GM18505 (cell line): Measurements from ENCODE around the gene NR2C2AP.
A peak's percentile ranks its signal among the peaks of the same experiment; 100 is the strongest.

Source experiments
- ATAC-seq: cut with Tn5 transposase; IDR thresholded peaks from one replicate; pipeline ENCODE4 v1.9.1; 2021; ENCODE audit not compliant: unreplicated experiment
- POLR2A ChIP-seq: IDR thresholded peaks from 4 replicates; pipeline ENCODE4 v1.6.1; 2011; ENCODE audit warnings: borderline replicate concordance; ENCODE audit not compliant: insufficient read depth, insufficient read length; ENCODE audit errors: extremely low read depth

The NR2C2AP gene

GRCh38 chr19:19162495-19162894, 40.7 kb downstream of the NR2C2AP start:
- no peak for TF ChIP-seq POLR2A
- no peak for ATAC-seq

GRCh38 chr19:19160461-19161035, 42.7 kb downstream of the NR2C2AP start:
- no peak for ATAC-seq
- TF ChIP-seq POLR2A, result no peak

- TF ChIP-seq POLR2A, result no peak
- no peak for ATAC-seq
These were observed 43.7 kb downstream of the NR2C2AP start for GRCh38 chr19:19159534-19159933.

- TF ChIP-seq POLR2A, result no peak
- no peak for ATAC-seq
These were observed 45.4 kb downstream of the NR2C2AP start for GRCh38 chr19:19157808-19158207.

- no peak for TF ChIP-seq POLR2A
- ATAC-seq, result peak; percentile 45
These were observed 47.6 kb downstream of the NR2C2AP start for GRCh38 chr19:19155495-19156219.

- no peak for ATAC-seq
- no peak for TF ChIP-seq POLR2A
These were observed 48.3 kb downstream of the NR2C2AP start for GRCh38 chr19:19154768-19155494.

- no peak for TF ChIP-seq POLR2A
- no peak for ATAC-seq
These were observed 50.4 kb downstream of the NR2C2AP start for GRCh38 chr19:19152668-19153384.

GRCh38 chr19:19151418-19151817, 51.8 kb downstream of the NR2C2AP start:
- TF ChIP-seq POLR2A, result no peak
- no peak for ATAC-seq
